ENCODE results near the gene BRI3BP.
"Not testable (repeated sequence)": the region's sequence is repeated elsewhere in the genome, so short reads cannot be mapped to it uniquely, and the experiment has no call there.

GRCh38 chr12:125063522-125063921 is 70.1 kb downstream of the BRI3BP start:
- TF ChIP-seq ZNF311 (CRISPR knock-in tag; IDR thresholded peaks at IDR 0.05); EZH2 (IDR thresholded peaks at IDR 0.05; ENCODE audit: borderline replicate concordance, low read depth, low read length); ZNF589 (CRISPR knock-in tag; IDR thresholded peaks at IDR 0.05; ENCODE audit: low read depth); HNRNPLL (IDR thresholded peaks at IDR 0.05; ENCODE audit: low read depth, low read length, poor library complexity, severe bottlenecking); FOXP1 (CRISPR knock-in tag; IDR thresholded peaks at IDR 0.05): not testable (repeated sequence)
